Sigmoid colon (tissue), 7 donors: ENCODE results near the gene SETBP1. TPM values are rescaled to one million over a fixed set of nuclear protein-coding genes. Genes with fewer than 3 reads are reported as not detected.

Experiments
- DNase-seq: peaks from one replicate; pipeline ENCODE4 v3.0.0-alpha.2; 2019
- H3K27ac ChIP-seq, 4 donors: fragments of 200-600 bp; sonication (generic); one replicate each; pipeline ENCODE4 v1.5.1; 2016 to 2019; ENCODE audit warnings: mild to moderate bottlenecking in 1 of 4
- H3K27me3 ChIP-seq, 3 donors: fragments of 200-600 bp; sonication (generic); one replicate each; pipeline ENCODE4 v1.5.1; 2019; ENCODE audit warnings: mild to moderate bottlenecking in 1 of 3
- H3K36me3 ChIP-seq, 4 donors: fragments of 200-600 bp; sonication (generic); one replicate each; pipeline ENCODE4 v1.5.1; 2016 to 2019
- H3K4me1 ChIP-seq, 4 donors: fragments of 200-600 bp; sonication (generic); one replicate each; pipeline ENCODE4 v1.5.1; 2017 to 2019
- H3K4me3 ChIP-seq, 4 donors: fragments of 200-600 bp; sonication (generic); one replicate each; pipeline ENCODE4 v1.5.1; 2017 to 2019; ENCODE audit warnings: mild to moderate bottlenecking in 2 of 4, moderate library complexity in 1 of 4
- H3K9me3 ChIP-seq, 4 donors: fragments of 200-600 bp in 3 of 4; sonication (generic) in 3 of 4; one replicate each; pipeline versions ENCODE4 v1.5.1 to v1.6.1; 2013 to 2019
- CTCF ChIP-seq, 4 experiments: fragments of 450-650 bp in 3 of 4; fragments of 200-600 bp in 1 of 4; IDR thresholded peaks; one replicate each; pipeline ENCODE4 v1.5.1; 2016 to 2019; ENCODE audit warnings: antibody characterized with exemption in 4 of 4, mild to moderate bottlenecking in 3 of 4, moderate library complexity in 2 of 4
- EP300 ChIP-seq, 4 donors: sonication (generic); formaldehyde crosslinking; IDR thresholded peaks; one replicate each; pipeline ENCODE4 v1.6.1; 2017; ENCODE audit warnings: antibody characterized with exemption in 4 of 4
- POLR2A ChIP-seq, 2 donors: fragments of 450-650 bp; IDR thresholded peaks; one replicate each; pipeline ENCODE4 v1.6.1; 2016; ENCODE audit warnings: antibody characterized with exemption in 2 of 2, mild to moderate bottlenecking in 2 of 2, moderate library complexity in 2 of 2
- POLR2AphosphoS5 ChIP-seq, 4 donors: sonication (generic); formaldehyde crosslinking; IDR thresholded peaks; one replicate each; pipeline ENCODE4 v1.6.1; 2017; ENCODE audit warnings: antibody characterized with exemption in 4 of 4
- WGBS, 2 donors: extraction: QIAGEN DNeasy Blood & Tissue Kit; methylation state at CpG; one replicate each; pipeline ENCODE4 v1.1.7; 2013; 5-methylcytosine and 5-hydroxymethylcytosine counted together
- intact Hi-C: fragments of 100-400 bp; cut with DNase I; formaldehyde crosslinking; loops from one replicate; pipeline ENCODE4 v1.15.1; 2023
- polyA plus RNA-seq, 3 donors: library from polyadenylated mRNA; stranded (reverse); fragments of 200-250 nt; gene quantifications; one replicate each; pipeline ENCODE4 v1.2.3, GENCODE V29; 2013
- total RNA-seq, 4 donors: library from RNA; depleted of rRNA; stranded (reverse); fragments of >200 nt; gene quantifications; one replicate each; pipeline ENCODE4 v1.1.0, GENCODE V29; 2016
- donor health status: healthy with polysubstance abuse.
- donor health status: Bipolar disorder and iron deficiency.
- donor health status: healthy.

The SETBP1 gene
- total and polyA plus RNA-seq, 7 donors: 0.69 to 100 (median 67.9) TPM

GRCh38 chr18:45015788-45016128 lies 335.1 kb downstream of the SETBP1 start:
- DNase-seq: no peak
- H3K27ac ChIP-seq: peak overlapping the region; percentile 64 to 88 (median 80)
- H3K27me3 ChIP-seq: no peaks in the 10 kb centered on the region
- intact Hi-C loops: loop anchor here (2.0 to 10.0 kb wide), 4 partner anchors 91 to 521 kb away; partner anchors contain the start of gene SETBP1
- TF ChIP-seq EP300 (IDR thresholded peaks at IDR 0.05) (no peak), CTCF (IDR thresholded peaks at IDR 0.05) (no peak), POLR2A (IDR thresholded peaks at IDR 0.05) (no peak), POLR2AphosphoS5 (IDR thresholded peaks at IDR 0.05) (no peak)
- no peaks in the 10 kb centered on the region for H3K36me3 ChIP-seq
- H3K9me3 ChIP-seq: no peaks in the 10 kb centered on the region
- 43 to 77% methylated on average over 1 of the region's 1 CpG for WGBS, 2 donors
- peaks cover 0 to 70% (median 45%) of the 10 kb centered on the region in 4 donors for H3K4me1 ChIP-seq
- H3K4me3 ChIP-seq: peak overlapping the region in 3 of 4 donors; percentile 24 to 32 (median 29)

DNA sequence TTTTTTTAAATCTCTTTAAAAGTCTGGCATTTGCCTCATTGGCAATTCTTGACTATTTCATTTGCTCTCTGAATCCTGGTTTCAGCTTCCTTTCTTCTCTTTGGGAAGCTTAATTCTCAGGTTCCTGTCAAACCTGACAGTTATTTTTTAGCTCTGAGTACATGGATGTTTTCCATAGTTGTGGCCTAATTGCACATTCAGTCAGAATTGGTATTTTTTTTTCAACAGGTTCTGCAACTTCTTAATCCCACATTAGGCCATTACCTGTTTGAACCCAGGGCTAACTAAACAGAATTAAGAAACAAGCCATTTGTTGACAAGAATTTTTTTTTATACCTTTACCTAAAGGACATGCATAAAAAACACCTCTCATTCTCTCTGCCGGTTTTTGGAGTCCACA lies 338.8 kb downstream of the SETBP1 start:
- Histone ChIP-seq H3K4me1 (peaks cover 0 to 51% (median 40%) of the 10 kb centered on the region in 4 donors), H3K27me3 (no peaks in the 10 kb centered on the region), H3K36me3 (no peaks in the 10 kb centered on the region), H3K9me3 (no peaks in the 10 kb centered on the region), H3K4me3 (no peak overlapping the region), H3K27ac (no peak overlapping the region)
- WGBS, 2 donors: 93% methylated on average over 1 of the region's 1 CpG
- no peak for DNase-seq
- TF ChIP-seq POLR2A (IDR thresholded peaks at IDR 0.05): no peak
- TF ChIP-seq EP300 (IDR thresholded peaks at IDR 0.05): no peak
- no peak for TF ChIP-seq POLR2AphosphoS5 (IDR thresholded peaks at IDR 0.05)
- TF ChIP-seq CTCF (IDR thresholded peaks at IDR 0.05): no peak
- intact Hi-C loops: loop anchor here (5.0 to 10.0 kb wide), 3 partner anchors 95 to 525 kb away; no protein-coding TSS in a partner anchor

- intact Hi-C loops: no loop called here
- Histone ChIP-seq H3K27me3 (no peaks in the 10 kb centered on the region), H3K4me1 (peaks cover 0 to 19% (median 11%) of the 10 kb centered on the region in 4 donors), H3K4me3 (no peak overlapping the region), H3K9me3 (no peaks in the 10 kb centered on the region), H3K27ac (no peak overlapping the region), H3K36me3 (no peaks in the 10 kb centered on the region)
- TF ChIP-seq POLR2A (IDR thresholded peaks at IDR 0.05) (no peak), CTCF (IDR thresholded peaks at IDR 0.05) (no peak), EP300 (IDR thresholded peaks at IDR 0.05) (no peak), POLR2AphosphoS5 (IDR thresholded peaks at IDR 0.05) (no peak)
- WGBS, 2 donors: 92% methylated on average over 5 of the region's 5 CpGs
- no peak for DNase-seq
Observed at GRCh38 chr18:45023519-45023918, 342.8 kb downstream of the SETBP1 start.

GRCh38 chr18:45024357-45025088 lies 343.8 kb downstream of the SETBP1 start:
- intact Hi-C loops: no loop called here
- no peaks in the 10 kb centered on the region for H3K27me3 ChIP-seq

More at GRCh38 chr18:45024357-45025088, 343.8 kb downstream of the SETBP1 start:
- no peak for TF ChIP-seq CTCF (IDR thresholded peaks at IDR 0.05)
- TF ChIP-seq EP300 (IDR thresholded peaks at IDR 0.05): no peak
- TF ChIP-seq POLR2A (IDR thresholded peaks at IDR 0.05): no peak
- no peak for TF ChIP-seq POLR2AphosphoS5 (IDR thresholded peaks at IDR 0.05)
- Histone ChIP-seq H3K9me3 (no peaks in the 10 kb centered on the region), H3K4me3 (no peak overlapping the region), H3K4me1 (peaks cover 0 to 14% (median 11%) of the 10 kb centered on the region in 4 donors), H3K36me3 (no peaks in the 10 kb centered on the region), H3K27ac (no peak overlapping the region)
- 76 to 89% methylated on average over 4 of the region's 4 CpGs for WGBS, 2 donors
- DNase-seq: no peak
